GM18502 (cell line): ENCODE measurements around the gene ARMC9.
"Not testable (repeated sequence)": the region's sequence is repeated elsewhere in the genome, so short reads cannot be mapped to it uniquely, and the experiment has no call there.

Experiments used
- ATAC-seq: cut with Tn5 transposase; IDR thresholded peaks from one replicate; pipeline ENCODE4 v1.9.1; 2021; ENCODE audit warnings: mild to moderate bottlenecking; ENCODE audit not compliant: unreplicated experiment, poor library complexity

Gene ARMC9

DNA sequence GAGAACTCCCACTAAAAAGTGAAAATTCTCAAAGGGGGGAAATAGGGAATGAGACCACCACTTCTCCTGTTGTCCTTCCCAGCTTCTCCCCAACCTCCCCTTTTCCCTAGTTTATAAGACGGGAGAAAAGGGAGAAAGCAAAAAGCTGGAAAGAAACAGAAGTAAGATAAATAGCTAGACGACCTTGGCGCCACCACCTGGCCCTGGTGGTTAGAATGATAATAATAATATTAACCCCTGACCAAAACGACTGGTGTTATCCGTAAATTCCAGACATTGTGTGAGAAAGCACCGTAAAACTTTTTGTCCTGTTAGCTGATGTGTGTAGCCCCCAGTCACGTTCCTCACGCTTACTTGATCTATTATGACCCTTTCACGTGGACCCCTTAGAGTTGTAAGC lies 209.9 kb downstream of the ARMC9 start:
- not testable (repeated sequence) for ATAC-seq

DNA sequence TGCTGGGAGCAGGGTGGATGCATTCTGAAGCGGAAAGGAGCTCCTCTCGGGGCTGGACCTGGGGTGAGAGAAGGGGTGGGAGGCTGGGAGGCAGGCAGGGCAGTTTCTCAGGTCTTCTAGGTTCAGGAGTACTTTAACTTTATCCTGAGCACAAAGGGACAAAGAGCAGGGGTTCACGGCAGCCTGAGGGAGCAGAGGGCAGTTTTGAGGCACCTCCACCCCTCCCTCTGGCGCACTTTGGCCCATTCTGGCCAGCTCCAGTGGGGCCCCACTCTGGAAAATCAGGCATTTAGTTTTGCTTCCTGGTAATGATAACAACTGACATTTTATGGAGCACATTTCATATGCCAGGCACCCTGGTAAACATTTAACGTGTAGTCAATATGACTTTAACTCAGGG lies 211.3 kb downstream of the ARMC9 start:
- ATAC-seq = no peak

DNA sequence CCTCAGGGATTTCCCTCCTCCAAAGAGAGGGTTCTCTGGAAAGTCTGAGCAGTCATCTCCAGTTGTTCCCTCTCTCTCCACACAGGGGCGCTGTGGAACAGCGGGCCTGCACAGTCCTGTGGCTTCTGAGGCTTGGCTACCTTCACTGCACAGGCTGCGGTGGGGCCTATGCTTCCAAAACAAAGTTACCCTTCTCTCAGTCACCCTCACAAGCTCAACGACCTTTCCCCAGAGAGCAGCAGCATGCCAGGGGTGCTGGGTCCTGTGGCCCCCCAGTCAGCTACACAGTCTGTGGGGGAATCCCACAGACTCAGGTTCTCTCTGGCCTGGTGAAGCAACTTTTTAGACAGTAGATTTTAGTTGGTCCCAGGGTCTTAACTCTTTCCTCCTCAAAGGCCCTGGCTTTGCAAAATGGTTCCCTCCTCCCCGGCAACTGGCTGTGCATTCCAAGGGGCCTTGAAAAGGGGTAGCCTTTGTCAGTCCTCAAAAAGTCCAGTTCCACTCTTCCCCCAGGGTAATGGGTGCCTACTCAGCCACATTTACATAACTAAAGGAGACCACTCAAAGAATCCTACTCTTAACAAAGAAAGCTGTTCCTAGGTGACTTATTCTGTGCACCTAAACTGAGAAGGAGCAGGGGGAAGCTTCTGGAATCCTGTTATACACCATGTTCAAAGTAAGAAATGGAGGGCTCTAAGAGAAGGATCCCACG lies 212.0 kb downstream of the ARMC9 start:
- no peak for ATAC-seq

DNA sequence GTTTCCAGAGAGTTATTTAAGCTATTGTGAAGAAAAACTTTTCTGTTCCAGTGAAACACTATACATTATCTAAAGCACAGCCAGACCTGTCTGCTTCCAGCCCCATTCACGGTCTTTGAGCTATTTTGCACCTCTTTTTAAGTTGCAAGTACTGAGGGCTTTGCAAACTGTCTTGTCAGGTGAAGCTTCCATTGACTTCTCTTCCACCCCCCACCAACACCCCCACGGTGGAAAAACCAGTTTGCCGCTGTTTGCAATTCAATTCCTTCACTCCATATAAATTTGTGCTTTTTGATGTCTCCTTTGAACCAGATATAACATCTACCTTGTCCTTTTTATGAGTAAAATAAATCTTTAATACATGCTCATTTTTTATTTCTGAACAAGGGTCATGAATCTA lies 212.8 kb downstream of the ARMC9 start:
- ATAC-seq = no peak

DNA sequence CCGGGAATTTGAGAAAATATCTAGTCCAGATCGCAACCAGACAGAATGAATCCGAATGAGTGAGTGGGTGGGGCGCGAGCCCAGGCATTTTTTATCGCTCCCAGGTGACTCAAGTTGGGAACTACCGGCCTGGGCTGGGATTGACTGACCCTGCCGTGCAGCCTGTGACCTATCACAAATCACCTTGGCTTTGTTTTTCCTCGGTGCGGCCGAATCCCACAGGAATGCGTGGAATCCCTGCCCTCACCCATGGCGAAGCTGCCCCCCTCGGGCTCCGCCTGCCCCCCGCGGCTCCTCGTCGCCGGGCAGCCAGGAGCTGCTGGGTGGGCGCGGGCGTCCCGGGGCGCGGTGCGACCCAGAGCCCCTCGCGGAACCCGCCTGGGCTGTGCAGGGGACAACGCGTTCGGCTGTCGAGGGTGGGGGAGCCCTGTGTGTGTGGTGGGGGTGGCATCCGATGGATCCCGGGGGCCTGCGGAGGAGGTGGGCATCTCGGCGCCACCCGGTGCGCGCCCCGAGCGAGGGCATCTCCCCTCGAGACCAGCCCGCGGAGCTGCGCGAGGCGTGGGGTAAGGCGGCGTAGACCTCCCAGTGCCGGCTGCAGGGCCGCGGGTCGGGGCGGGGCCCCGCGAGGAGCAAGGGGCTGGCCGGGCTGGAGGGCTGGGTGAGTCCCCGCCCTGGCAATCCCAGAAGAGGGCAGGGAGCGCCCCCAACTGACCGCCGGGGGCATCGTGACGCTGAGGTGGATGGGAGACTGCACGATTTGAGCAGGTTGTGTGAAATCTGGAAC lies 213.6 kb downstream of the ARMC9 start:
- peak; percentile 97 for ATAC-seq

DNA sequence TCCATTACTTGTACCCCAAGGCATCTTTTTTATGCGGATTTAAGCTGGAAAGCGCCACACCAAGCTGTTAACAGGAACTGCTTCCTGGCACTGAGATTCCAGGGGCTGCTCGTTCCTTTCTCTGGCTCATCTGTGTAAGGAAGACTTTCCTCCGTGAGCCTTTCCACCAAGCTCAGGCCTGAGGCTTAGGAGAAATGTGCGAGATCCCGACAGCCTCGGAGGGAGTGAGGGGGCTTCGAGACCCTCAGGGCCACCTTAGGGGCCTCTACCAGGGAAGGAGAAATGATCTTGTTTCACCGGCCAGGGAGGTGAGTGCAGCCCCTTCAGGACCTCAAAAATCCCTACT lies 214.2 kb downstream of the ARMC9 start:
- ATAC-seq = peak; percentile 20

DNA sequence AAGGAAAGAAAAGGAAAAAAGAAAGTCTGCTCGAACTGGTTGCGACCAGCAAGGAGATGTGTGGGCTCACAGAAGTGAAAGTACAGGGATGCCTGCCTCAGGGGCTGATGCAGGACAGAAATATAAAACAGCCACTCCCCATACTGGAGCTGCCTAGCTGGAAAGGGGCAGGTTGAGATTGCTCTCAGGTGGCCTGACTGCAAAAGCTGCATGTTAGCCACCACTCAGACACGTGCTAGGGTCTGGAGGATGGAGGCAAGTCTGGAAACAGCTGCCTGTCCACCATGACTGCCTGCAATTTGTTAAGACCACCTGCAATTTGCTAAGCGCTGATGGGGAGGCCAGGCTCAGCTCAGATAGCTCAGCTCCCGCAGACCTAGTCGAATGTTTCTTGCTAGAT lies 215.0 kb downstream of the ARMC9 start:
- ATAC-seq = no peak

DNA sequence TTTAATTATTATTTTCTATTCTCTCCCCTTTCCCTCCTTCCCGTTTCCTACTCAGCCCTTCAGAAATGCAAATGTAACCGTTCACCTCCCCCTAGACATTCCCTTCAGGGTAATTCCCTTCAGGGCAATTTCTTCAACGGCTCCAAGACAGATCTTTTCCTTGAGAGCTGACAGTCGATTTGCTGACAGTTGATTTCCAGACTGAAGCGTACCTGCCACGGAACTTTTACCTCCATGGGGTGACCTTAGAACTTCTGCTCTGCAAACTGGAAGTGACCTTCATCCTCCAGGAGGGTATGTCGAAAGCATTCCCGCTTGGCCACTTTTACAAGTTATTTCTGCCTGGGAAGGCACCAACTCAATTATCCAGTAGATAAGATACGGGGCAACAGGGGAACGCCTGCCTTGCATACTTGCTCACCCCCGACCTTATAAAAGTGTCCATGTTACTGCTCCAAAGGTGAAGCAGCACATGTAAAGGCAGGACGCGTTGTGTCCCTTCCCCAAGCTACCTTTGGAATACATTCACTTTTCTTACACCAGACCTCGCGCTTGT lies 215.6 kb downstream of the ARMC9 start:
- no peak for ATAC-seq

DNA sequence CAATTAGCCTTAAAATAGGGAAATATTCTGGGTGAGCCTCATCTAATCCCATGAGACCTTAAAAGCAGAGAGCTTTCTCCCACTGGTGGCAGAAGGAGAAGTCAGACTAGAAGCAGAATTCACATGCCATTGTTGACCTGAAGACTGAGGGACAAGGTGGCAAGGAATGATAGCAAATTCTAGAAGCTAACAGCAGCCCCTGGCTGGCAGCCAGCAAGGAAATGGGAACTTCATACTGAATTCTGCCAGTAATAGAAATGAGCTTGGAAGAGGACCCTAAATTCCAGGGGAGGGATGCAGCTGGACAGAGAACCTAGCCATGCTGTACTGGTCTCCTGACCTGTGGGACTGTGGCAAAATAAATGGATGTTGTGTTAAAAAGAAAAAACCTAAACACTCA lies 216.6 kb downstream of the ARMC9 start:
- no peak for ATAC-seq

DNA sequence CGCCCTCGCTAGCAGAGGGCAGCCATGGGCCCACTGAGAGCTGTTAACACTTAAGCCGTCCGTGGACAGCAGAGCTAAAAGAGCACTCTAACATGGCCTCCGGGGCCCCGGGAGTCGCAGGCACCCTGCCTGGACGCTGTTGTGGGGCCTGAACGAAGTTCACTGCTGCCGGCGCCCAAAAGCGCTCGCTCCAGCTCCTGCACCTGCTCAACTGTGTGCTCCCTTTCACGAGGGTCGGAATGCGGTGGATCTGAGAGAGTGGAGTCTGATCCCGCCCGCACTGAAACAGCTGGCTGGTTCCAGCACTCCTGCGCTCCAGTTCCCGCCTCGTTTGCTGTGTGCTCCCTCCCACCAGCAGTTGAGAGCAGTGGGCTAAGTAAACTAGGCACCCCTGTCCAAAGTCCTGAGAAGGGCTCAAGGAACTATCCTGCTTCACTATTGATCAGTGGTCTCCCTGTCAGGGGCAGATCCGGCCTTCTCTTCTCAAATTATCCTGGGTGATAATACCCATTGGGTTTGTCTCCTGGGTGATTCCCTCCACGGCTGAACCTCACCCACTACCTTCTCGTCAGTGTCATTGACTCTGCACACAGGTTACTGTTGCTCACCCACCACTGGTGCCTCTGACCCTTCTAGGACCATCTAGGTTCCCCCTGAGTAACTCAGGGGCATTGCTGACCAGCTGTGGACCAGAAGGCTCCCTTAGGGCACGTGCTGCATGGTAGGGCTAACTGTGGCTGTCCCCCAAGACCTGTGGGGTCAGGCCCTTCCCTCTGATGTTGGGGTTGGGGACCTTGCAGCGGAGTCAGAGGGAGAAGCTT lies 220.6 kb downstream of the ARMC9 start:
- no peak for ATAC-seq

DNA sequence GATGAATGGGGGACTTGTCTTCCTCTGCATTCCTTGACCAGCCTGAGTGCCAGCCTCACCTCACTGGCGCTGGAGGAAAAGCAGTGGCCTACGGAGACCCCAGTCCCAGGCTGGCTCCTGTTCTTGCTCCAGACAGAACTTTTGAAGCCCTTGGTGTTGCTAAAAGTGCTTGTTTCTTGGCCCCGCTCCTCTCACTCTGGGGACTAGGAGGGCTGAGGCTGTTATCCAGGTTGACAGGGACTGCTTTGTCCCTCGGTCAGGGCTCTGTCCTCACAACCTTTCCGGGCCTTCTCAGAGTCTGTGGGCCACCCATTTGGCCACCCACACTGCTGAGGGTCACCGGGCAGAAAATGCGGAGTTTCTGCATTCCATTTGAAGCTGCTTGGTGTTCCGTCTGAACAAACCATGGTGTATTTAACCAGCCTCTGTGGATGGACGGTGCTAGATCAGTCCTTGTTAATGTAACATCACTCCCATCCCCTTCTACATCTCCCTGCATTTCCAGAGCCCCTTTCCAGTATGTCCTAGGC lies 222.7 kb downstream of the ARMC9 start:
- no peak for ATAC-seq

DNA sequence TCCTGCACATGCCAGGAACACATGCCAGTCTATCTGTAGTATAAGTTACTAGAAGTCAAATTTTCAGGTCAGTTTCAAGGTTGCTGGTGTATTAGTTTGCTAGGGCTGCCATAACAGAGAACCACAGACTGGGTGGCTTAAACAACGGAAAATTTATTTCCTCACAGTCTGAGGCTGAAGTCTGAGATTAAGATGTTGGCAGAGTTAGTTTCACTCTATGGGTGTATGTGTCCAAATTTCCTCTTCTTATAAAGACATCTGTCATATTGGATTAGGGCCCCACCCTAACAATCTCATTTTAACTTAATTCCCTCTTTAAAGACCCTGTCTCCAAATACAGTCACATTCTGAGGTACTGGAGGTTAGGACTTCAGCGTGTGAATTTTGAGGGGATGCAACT lies 223.6 kb downstream of the ARMC9 start:
- no peak for ATAC-seq

DNA sequence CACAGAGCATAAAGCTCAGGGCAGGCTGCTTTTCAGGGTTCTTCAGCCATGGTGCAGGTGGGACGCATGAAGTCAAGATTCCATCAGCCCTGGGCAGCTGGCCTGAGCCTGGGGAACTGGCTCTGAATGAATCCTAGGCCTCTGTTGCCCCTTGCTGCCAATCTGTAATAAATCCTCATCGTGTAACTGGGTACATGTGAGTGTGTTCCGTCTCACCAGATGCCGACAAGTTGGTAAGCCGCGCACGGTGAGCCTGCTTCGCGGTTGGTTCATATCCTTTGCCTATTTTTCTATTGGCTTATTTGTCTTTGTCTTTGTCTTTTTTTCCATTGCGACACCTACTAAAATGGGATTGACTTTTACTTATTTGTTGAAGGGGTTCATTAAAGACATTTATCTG lies 224.7 kb downstream of the ARMC9 start:
- ATAC-seq = no peak
